Bronchial epithelial cell (primary cell): ENCODE data around the gene VTCN1. TPM values are rescaled to one million over a fixed set of nuclear protein-coding genes. Genes with fewer than 3 reads are reported as not detected.

Experiments
- DNase-seq: peaks from one replicate; pipeline ENCODE4 v3.0.0-alpha.2; 2010; ENCODE audit warnings: low read depth
- FAIRE-seq: peaks from 2 replicates; lab custom pipeline; 2011; peaks lifted over from hg19 to GRCh38; lab: Jason Lieb, UNC
- H3K27me3 ChIP-seq: 2 replicates; pipeline ENCODE4 v1.5.1; 2011; ENCODE audit warnings: low read length; ENCODE audit not compliant: control insufficient read depth, insufficient read depth
- H3K36me3 ChIP-seq: 2 replicates; pipeline ENCODE4 v1.5.1; 2011; ENCODE audit warnings: low read length; ENCODE audit not compliant: control insufficient read depth, insufficient read depth
- H3K4me3 ChIP-seq: 2 replicates; pipeline ENCODE4 v1.5.1; 2011; ENCODE audit warnings: mild to moderate bottlenecking, low read depth, low read length, control low read depth
- total RNA-seq: library from RNA; depleted of rRNA; stranded (reverse); fragments of >200 nt; gene quantifications from 2 replicates; pipeline ENCODE4 v1.2.1, GENCODE V29; 2014
- TF ChIP-seq, protein P1 (sequence below): IDR thresholded peaks from 2 replicates; pipeline ENCODE4 v1.5.1; 2011; ENCODE audit warnings: mild to moderate bottlenecking, moderate library complexity, low read length, control low read depth, inconsistent platforms; ENCODE audit not compliant: insufficient read depth, severe bottlenecking

VTCN1 gene
- total RNA-seq, 1 donor from 2014 or later = 0.26 TPM

DNA sequence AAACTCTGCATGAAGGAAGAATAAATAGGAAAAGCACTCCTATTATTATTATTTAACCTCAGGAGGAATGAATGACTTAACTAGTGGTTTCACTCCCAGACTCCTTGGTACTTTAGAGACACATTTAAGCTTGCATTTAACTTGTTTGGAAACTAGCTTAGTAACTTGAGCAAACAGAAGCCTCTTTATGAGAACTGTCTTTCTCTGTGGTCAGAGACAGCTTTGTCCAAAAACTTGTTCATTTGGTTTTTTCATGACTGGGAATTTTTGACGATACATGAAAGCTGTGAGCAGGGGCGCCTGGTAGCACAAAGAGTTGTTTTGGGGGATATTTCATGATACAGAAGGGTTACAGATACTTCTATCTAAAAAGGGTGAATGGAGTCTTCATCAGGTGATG is 33.6 kb upstream of the VTCN1 start:
- TF ChIP-seq, protein P1, sequence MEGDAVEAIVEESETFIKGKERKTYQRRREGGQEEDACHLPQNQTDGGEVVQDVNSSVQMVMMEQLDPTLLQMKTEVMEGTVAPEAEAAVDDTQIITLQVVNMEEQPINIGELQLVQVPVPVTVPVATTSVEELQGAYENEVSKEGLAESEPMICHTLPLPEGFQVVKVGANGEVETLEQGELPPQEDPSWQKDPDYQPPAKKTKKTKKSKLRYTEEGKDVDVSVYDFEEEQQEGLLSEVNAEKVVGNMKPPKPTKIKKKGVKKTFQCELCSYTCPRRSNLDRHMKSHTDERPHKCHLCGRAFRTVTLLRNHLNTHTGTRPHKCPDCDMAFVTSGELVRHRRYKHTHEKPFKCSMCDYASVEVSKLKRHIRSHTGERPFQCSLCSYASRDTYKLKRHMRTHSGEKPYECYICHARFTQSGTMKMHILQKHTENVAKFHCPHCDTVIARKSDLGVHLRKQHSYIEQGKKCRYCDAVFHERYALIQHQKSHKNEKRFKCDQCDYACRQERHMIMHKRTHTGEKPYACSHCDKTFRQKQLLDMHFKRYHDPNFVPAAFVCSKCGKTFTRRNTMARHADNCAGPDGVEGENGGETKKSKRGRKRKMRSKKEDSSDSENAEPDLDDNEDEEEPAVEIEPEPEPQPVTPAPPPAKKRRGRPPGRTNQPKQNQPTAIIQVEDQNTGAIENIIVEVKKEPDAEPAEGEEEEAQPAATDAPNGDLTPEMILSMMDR = no peak
- DNase-seq (no peak), FAIRE-seq (no peak)
- H3K36me3 ChIP-seq = no peaks in the 10 kb centered on the region
- peaks cover 3% of the 10 kb centered on the region for H3K27me3 ChIP-seq
- H3K4me3 ChIP-seq = no peak overlapping the region

DNA sequence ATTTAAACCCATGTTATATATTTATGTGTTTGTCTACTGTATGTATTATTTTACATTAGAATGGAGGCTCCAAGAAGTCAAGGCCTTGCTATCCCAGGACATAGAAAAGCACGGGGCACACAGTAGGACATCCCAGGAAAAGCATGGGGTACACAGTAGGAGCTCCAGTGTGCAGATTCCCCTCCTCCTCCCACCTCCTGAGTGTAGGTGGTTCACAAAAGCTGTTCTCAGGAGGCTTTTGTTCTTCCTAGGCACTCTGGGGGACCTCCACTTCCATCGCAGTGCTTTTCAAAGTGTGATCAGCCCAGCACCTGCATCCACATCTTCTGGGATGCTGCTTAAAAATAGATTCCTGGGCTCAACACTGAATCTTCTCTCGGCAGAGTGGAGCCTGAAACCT is 30.8 kb upstream of the VTCN1 start:
- Histone ChIP-seq H3K4me3 (no peak overlapping the region), H3K27me3 (peaks cover 3% of the 10 kb centered on the region), H3K36me3 (no peaks in the 10 kb centered on the region)
- TF ChIP-seq, protein P1 = no peak
- FAIRE-seq (no peak), DNase-seq (no peak)

DNA sequence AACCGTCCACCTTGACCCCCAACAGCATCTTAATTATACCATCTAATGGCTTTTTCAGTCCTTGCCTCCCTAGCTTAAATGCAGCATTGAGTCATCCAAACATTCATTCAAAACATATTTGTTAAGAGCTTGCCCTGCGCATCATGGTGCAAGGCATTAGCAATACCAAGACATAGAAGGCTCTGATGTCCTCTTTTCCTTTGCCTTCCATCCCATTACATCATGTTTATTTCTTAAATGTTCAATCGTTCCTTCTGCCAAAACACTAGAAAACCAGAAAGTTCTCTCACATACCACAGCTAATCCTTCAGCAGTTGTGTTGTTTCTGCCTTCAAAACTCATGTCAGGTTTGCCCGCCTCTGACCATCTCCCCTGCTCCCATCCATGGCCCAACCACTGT is 29.8 kb upstream of the VTCN1 start:
- TF ChIP-seq, protein P1 = no peak

DNA sequence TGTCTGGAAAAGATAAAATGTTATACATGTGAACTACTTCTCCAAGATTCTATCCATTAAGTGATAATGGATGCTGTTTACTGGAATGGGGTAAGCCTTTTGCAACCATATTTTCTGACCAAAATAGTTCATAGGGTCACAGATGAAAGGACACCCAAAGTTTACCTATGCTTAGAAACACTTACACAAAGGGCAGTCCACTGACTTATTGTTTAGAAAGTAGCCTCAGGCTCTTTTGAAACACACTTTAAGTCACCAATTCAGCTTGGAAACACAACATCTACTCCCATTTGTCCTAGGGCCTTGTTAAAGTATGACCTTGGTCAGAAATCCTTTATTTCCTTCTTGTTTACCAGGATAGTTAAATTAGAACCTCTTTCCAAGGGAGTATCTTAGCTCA is 28.7 kb upstream of the VTCN1 start:
- TF ChIP-seq, protein P1 = no peak
- no peaks in the 10 kb centered on the region for H3K36me3 ChIP-seq
- DNase-seq = no peak
- FAIRE-seq = no peak
- H3K4me3 ChIP-seq = no peak overlapping the region
- H3K27me3 ChIP-seq = peaks cover 3% of the 10 kb centered on the region

More for the DNA sequence above, 29.8 kb upstream of the VTCN1 start:
- DNase-seq = no peak
- Histone ChIP-seq H3K27me3 (peaks cover 3% of the 10 kb centered on the region), H3K36me3 (no peaks in the 10 kb centered on the region), H3K4me3 (no peak overlapping the region)
- FAIRE-seq = no peak

DNA sequence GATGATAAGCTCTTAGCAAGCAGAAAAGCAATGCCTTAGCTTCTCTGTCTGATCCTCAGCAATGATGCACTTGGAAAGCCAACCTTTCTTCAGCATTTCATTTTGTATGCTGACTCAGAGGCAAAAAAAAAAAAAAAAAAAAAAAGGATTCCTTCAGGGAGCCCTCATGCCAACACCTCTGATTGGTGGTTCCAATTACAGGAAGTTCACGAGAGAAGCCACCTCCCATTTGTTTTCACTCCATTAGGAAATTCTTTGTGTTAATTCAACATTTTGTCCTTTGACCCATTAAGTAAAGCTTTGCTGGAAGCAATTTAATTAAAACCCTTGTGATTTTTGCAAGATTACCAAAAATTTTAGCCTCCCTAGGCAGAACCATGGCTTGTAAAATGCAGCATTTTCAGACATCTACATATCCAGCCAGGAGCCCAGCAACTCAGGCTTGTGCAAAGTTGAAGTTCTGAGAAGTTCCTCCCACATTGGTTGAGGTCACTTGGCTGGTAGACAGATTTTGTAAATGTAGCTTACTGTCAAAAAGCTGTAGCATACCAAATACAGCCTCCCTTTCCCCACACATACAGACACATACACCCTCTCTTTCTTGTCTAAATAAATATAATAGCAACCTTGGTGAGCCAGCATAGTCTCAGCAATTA is 27.1 kb upstream of the VTCN1 start:
- DNase-seq = peak; percentile 75
- Histone ChIP-seq H3K36me3 (no peaks in the 10 kb centered on the region), H3K4me3 (no peak overlapping the region), H3K27me3 (no peaks in the 10 kb centered on the region)
- TF ChIP-seq, protein P1 = no peak
- no peak for FAIRE-seq
